NOMO-1 treated with dmso at 0.1 percent for 144 hours (cell line): ENCODE results near the gene RNFT1.
"Not testable (repeated sequence)": the region's sequence is repeated elsewhere in the genome, so short reads cannot be mapped to it uniquely, and the experiment has no call there.

Experiments used
- DNase-seq: peaks from one replicate; lab custom pipeline; 2025; ENCODE audit not compliant: unreplicated experiment; lab: John Stamatoyannopoulos, UW

The RNFT1 gene, protein sequence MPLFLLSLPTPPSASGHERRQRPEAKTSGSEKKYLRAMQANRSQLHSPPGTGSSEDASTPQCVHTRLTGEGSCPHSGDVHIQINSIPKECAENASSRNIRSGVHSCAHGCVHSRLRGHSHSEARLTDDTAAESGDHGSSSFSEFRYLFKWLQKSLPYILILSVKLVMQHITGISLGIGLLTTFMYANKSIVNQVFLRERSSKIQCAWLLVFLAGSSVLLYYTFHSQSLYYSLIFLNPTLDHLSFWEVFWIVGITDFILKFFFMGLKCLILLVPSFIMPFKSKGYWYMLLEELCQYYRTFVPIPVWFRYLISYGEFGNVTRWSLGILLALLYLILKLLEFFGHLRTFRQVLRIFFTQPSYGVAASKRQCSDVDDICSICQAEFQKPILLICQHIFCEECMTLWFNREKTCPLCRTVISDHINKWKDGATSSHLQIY

GRCh38 chr17:59964482-59965328 is at the start of gene RNFT1:
Gene RNFT1, minus strand, starts transcription at chr17:59964740. Its CDS starts 77 bp downstream, at chr17:59964663.
- DNase-seq = peak; percentile 91

DNA sequence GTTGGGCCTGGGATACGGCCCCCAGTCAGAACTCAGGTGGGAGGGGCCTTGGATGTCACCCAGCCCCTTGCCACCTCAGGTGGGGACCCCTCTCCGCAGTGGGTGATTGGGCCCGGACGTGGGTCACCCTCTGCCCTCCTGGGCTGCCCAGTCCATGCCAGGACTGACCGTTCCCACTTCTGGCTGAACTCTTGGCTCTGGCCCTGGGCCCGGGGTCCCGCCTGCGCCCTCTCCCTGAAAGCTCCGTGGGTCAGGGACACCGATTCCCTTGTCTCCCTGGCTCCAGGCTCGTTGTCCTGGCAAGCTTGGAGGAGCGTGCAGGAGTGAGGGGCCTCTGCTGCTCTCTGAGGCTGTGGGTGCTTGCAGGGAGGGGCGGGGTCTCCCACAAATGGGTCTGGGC is 44.8 kb upstream of the RNFT1 start:
- DNase-seq = not testable (repeated sequence)

DNA sequence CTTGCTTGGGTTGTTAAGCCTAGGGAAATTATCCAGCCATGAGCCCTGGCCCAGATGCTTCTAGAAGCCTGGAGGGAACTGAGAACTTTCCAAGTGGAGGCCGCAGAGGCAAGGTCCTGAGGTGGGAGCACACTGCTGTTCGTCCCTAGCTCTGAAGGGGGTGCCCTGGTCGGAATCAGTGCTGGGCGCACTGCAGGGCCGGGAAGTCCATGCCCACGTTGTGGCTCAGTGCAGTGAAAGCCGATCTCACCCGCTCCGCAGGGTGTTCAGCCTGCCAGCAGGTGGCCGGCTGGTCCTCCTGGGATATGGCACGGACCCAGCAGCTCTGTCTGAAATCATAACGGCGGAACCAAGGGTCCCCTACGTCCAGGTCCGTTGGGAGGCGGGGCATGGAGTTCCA is 43.8 kb upstream of the RNFT1 start:
- DNase-seq = not testable (repeated sequence)

GRCh38 chr17:60006160-60006559 is 41.6 kb upstream of the RNFT1 start:
- DNase-seq = no peak

DNA sequence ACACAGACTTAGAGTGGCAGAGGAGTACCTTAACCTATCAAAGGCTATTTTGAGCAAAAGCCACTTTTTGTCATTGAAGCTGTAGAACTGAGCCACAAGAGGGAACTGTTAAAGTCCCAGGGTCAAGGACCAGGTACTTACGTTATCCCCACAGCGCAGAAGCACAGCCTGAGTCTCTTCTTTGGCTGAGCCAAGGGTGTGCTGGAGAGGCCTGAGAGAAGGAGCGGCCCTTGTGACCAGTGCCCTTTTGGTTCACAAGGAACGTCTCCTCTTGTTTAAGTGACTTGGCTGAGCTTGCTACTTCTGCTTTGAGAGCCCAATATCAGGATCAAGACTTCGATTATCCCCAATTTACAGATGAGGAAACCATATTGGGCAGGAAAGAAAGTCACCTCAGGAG is 40.0 kb upstream of the RNFT1 start:
- DNase-seq = not testable (repeated sequence)

DNA sequence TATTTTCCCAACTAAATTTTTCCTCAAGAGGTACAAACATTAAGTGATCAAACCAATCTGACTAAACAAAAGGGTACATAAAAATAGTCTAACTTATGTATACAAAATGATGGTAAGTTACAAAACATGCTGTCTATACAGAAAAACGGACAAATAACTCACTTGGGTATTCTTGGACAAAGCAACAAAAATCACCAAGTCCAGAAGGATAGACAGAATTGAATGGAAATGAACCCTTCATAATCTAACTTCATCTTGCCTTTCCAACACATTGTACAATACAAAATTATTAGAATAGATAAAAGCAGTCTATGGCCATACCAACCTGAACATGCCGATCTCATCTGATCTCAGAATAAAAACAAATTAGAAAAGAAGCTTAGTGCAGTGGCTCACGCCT is 37.9 kb upstream of the RNFT1 start:
- not testable (repeated sequence) for DNase-seq

DNA sequence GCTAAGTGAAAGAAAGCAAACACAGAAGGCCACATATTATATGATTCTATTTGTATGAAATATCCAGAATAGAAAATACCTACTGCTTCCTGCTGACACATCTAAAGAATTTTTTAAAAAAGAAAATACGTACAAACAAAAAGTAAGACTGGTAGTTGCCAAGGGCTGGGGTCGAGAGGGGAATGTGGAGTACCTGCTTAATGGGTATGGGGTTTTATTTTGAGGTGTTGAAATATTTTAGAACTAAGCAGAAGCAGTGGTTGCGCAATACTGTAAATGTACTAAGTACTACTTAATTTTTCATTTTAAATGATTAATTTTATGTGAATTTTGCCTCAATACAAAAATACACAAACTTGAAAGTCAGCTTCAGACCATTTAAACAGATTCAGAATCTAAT is 32.1 kb upstream of the RNFT1 start:
- not testable (repeated sequence) for DNase-seq

DNA sequence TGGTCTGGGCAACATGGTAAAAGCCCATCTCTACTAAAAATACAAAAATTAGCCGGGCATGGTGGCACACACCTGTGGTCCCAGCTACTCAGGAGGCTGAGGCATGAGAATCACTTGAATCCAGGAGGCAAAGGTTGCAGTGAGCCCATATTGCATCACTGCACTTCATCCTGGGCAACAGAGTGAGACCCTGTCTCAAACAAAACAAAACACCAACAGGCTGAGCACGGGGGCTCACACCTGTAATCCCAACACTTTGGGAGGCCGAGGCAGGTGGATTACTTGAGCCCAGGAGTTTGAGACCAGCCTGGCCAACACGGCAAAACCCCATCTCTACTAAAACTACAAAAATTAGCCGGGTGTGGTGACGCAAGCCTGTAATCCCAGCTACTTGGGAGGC is 10.6 kb upstream of the RNFT1 start:
- DNase-seq = not testable (repeated sequence)

- not testable (repeated sequence) for DNase-seq
These were observed 8.9 kb upstream of the RNFT1 start for GRCh38 chr17:59973483-59973882.

DNA sequence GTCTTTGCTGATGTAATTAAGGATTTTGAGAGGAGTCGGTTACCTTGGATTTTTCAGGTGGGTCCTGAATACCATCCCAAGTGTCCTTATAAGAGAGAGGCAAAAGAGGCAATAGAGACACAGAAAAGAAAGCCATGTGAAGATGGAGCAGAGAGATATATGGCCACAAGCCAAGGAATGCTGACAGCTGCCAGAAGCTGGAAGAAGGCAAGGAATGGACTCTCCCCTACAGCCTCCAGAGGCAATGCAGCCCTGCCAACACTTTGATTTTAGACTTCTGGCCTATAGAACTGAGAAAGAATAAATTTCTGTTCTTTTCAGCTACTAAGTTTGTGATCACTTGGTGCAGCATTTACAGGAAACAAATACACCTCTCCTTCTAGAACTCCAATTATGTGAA is 8.2 kb upstream of the RNFT1 start:
- no peak for DNase-seq

GRCh38 chr17:59971771-59972170 is 7.2 kb upstream of the RNFT1 start:
- DNase-seq = not testable (repeated sequence)

DNA sequence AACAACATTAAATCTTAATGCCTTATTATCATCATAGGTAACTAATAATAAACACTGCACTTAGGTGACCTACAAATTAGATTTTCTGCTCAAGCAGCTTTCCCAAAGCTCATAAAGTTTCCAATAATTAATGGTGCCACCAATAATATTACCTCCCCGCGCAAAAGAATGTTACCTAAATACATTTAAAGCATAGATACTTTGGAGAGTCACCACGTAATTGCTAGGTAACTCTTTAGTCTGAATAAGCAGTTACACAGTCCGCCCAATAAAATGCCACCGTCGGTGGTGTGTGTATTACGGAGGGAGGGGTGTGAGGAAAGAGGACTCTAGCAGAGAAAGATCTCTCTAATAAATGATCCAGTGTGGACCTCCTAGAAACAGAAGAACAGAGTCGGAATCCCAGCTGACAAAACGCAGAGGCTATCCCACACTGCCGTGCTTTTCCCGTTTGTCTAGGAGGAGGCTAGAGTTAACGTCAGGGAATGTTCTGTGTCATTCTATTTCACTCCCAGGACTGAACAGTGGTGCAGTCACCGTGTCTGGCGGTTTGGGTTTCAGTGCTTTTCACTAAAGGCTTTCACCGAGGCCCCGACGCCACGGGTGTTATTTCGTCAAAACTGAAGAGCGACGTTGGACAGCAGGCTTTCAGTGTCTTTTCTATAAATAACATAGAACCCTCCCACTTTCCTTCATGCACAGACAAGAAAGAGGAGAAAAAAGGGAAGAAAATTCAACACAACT is 630 bp downstream of the RNFT1 start:
- peak; percentile 91 for DNase-seq

- no peak for DNase-seq
These were observed 1.7 kb downstream of the RNFT1 start for GRCh38 chr17:59962739-59963318.

DNA sequence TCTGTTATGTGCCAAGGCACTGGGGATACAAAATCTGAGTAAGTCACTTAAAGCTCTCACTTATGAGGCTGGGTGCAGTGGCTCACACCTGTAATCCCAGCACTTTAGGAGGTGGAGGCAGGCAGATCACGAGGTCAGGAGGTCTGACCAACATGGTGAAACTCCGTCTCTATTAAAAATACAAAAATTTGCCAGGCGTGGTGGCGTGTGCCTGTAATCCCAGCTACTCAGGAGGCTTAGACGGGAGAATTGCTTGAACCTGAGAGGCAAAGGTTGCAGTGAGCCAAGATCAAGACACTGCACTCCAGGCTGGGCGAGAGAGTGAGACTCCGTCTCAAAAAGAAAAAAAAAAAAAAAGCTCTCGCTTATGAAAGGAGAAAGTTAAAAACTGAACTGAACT is 5.0 kb downstream of the RNFT1 start:
- DNase-seq = not testable (repeated sequence)

GRCh38 chr17:59954856-59955255 is 9.7 kb downstream of the RNFT1 start:
- no peak for DNase-seq

- DNase-seq = no peak
These were observed 14.5 kb downstream of the RNFT1 start for GRCh38 chr17:59950049-59950448.

DNA sequence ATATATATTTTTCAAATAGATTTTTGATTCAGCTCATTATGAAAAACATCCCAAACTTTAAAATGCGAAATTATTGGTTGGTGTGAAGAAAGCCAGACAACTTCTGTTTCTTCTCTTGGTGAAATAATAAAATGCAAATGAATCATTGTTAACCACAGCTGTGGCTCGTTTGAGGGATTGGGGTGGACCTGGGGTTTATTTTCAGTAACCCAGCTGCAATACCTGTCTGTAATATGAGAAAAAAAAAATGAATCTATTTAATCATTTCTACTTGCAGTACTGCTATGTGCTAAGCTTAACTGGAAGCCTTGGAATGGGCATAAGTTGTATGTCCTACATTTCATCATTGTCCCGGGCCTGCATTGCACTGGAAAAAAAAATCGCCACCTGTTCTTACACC is 17.2 kb downstream of the RNFT1 start:
- not testable (repeated sequence) for DNase-seq

- not testable (repeated sequence) for DNase-seq
These were observed 18.1 kb downstream of the RNFT1 start for GRCh38 chr17:59946433-59946832.

GRCh38 chr17:59941131-59941530 is 23.4 kb downstream of the RNFT1 start:
- DNase-seq = no peak

DNA sequence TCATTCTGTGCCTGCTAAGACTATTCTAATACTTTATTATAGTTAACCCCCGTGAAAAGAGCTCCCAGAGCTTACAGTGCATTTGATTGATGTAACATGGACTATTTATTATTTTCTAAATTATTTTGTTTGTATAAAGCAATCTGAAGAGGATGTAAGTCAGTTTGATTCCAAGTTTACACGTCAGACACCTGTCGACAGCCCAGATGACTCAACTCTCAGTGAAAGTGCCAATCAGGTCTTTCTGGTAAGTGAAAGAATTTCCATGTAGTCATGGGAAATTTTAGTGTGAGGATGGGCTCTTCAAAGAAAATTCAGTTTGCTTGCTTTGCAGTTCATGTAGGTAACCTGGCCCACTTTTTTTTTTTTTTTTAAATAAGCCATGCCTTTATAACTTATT is 23.8 kb downstream of the RNFT1 start:
- DNase-seq = not testable (repeated sequence)

DNA sequence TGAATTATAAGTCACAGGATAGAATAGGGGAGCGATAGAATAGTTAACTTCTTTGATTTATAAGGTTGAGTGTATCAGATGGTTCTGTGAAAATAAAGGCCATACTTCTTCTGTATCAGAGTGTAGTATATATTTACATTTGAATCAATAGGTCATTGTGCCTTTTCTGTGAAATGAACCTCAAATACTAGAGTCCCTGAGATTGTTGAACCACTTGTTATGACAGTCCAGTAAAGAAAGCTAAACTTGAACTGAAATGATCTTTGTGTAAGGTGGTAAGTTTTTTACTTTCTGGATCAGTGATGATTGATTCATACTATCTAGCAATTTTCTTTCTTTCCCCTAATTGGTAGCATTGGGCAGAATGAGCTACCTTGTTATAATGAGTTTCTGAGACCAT is 31.2 kb downstream of the RNFT1 start:
- not testable (repeated sequence) for DNase-seq
